ENCODE results near the gene CCL27. TPM values are rescaled to one million over a fixed set of nuclear protein-coding genes. Genes with fewer than 3 reads are reported as not detected.

CCL27 gene
- total RNA-seq, 1 experiment from 2014 or later: 0.95 TPM

DNA sequence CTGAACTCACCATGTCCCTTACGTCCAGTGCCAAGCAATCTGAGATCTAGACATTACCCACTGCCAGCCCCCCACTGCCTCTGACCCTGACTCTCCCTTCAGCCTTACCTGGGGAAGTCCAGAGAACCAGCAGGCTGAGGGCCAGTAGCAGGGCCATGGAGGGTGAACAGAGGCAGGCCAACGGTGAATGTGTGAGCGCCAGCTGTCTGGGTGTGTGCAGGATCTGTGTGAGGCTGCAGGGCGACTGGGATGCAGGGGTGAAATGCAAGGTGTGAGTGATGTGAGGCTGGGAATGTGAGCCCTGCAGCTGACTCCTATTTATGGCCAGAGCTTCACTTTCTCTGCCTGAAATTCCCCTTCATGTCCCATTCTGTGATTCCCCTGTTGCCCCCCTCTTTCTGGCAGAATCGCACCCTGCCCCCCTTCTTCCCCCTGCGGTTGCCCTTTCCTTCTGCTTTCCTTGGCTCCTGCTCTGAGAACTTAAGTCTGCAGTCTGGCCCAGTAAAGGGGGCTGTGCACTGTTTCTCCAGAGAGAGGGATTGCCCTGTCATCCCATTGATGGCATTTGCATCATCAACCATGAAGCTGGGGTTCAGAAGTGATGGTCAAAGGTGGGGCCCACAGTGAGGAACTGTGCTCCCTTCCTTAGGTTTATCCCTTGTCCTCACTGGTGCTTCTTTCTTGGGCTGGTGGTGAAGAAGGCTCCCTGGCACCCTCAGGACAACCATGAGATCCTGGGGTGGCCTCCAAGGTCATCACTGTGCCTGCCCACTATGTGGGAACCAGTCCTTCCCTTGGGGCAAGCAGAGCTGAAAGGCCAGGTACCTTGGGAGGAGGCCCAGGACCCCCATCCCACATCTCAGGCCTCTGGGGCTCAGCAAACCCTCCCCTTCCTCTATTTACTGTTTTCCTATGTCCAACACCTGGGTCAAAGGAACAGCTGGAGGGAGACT lies 28.8 kb upstream of the CCL27 start, which contains the start of gene CCL19:
Gene CCL19 (minus strand): TSS at position 294 of the 953 bp plus-strand sequence. CDS start 137 bp downstream, at position 157.
- TF ChIP-seq, protein P1, sequence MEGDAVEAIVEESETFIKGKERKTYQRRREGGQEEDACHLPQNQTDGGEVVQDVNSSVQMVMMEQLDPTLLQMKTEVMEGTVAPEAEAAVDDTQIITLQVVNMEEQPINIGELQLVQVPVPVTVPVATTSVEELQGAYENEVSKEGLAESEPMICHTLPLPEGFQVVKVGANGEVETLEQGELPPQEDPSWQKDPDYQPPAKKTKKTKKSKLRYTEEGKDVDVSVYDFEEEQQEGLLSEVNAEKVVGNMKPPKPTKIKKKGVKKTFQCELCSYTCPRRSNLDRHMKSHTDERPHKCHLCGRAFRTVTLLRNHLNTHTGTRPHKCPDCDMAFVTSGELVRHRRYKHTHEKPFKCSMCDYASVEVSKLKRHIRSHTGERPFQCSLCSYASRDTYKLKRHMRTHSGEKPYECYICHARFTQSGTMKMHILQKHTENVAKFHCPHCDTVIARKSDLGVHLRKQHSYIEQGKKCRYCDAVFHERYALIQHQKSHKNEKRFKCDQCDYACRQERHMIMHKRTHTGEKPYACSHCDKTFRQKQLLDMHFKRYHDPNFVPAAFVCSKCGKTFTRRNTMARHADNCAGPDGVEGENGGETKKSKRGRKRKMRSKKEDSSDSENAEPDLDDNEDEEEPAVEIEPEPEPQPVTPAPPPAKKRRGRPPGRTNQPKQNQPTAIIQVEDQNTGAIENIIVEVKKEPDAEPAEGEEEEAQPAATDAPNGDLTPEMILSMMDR (IDR thresholded peaks at IDR 0.05): no peak
- TF ChIP-seq, protein P2, sequence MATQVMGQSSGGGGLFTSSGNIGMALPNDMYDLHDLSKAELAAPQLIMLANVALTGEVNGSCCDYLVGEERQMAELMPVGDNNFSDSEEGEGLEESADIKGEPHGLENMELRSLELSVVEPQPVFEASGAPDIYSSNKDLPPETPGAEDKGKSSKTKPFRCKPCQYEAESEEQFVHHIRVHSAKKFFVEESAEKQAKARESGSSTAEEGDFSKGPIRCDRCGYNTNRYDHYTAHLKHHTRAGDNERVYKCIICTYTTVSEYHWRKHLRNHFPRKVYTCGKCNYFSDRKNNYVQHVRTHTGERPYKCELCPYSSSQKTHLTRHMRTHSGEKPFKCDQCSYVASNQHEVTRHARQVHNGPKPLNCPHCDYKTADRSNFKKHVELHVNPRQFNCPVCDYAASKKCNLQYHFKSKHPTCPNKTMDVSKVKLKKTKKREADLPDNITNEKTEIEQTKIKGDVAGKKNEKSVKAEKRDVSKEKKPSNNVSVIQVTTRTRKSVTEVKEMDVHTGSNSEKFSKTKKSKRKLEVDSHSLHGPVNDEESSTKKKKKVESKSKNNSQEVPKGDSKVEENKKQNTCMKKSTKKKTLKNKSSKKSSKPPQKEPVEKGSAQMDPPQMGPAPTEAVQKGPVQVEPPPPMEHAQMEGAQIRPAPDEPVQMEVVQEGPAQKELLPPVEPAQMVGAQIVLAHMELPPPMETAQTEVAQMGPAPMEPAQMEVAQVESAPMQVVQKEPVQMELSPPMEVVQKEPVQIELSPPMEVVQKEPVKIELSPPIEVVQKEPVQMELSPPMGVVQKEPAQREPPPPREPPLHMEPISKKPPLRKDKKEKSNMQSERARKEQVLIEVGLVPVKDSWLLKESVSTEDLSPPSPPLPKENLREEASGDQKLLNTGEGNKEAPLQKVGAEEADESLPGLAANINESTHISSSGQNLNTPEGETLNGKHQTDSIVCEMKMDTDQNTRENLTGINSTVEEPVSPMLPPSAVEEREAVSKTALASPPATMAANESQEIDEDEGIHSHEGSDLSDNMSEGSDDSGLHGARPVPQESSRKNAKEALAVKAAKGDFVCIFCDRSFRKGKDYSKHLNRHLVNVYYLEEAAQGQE (IDR thresholded peaks at IDR 0.05; ENCODE audit: insufficient read depth in 1 of 2, low read depth in 2 of 2, low read length in 1 of 2): no peak
- TF ChIP-seq POLR2AphosphoS5 (IDR thresholded peaks at IDR 0.05; ENCODE audit: low read depth, low read length) (no peak), SIN3A (IDR thresholded peaks at IDR 0.05; ENCODE audit: borderline replicate concordance, insufficient read depth, low read depth, low read length) (no peak), TCF7L2 (IDR thresholded peaks at IDR 0.05; ENCODE audit: low read depth, low read length) (no peak)
- no peaks in the 10 kb centered on the region for H3K9me3 ChIP-seq (ENCODE audit: control insufficient read depth, insufficient read depth, low read depth, low read length)
- BruUV-seq (replicated peaks): no TSS peak
- H3K27me3 ChIP-seq (ENCODE audit: control insufficient read depth, insufficient read depth, low read length): no peaks in the 10 kb centered on the region
- CTCF ChIA-PET: interaction anchor here (0.6 to 1.1 kb wide), 2 partner anchors 8 to 11 kb away, joined by 3 read pairs; no protein-coding TSS in a partner anchor
- ATAC-seq: peak; percentile 59
- H3K4me3 ChIP-seq (ENCODE audit: low read depth in 2 of 2, low read length in 2 of 2): no peak within 1 kb of the TSS
- intact Hi-C loops (cut with micrococcal nuclease; ENCODE audit: unreplicated experiment) (no loop called here), in situ Hi-C loops (cut with HindIII; ENCODE audit: low pct_unique_long_range_greater_than_20kb, low sequenced_read_pairs) (no loop called here)
- H3K4me1 ChIP-seq (ENCODE audit: control insufficient read depth, insufficient read depth, low read length): no peaks in the 10 kb centered on the region
- no peak within 1 kb of the TSS for H3K27ac ChIP-seq (ENCODE audit: low read length)
- DNase-seq (ENCODE audit: low read depth, low spot score): no peak
- POLR2A ChIA-PET: interaction anchor here (0.6 kb wide), 1 partner anchor 378 kb away, joined by 5 read pairs; no protein-coding TSS in a partner anchor
- H3K36me3 ChIP-seq (ENCODE audit: control insufficient read depth, insufficient read depth, low read length): no peaks in the 10 kb centered on the region

DNA sequence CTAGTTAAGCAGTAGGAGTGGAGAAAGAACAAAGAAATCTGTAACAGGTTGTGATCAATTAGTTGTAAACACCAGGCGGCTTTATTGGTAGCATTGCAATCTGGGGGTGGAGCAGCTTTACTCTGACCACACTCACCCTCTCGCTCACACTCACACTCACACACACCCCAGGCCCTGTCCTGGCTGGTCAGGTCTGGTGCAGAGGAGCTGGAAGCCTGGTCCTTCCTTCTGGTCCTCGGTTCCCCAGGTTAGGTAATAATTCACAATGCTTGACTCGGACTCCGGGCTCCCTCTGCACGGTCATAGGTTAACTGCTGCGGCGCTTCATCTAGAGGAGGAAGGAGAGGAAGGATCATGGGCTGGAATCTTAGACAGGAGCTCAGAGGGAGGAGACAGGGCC lies 27.1 kb upstream of the CCL27 start:
- POLR2A ChIA-PET: interaction anchor here (0.6 kb wide), 1 partner anchor 425 kb away, joined by 3 read pairs; no protein-coding TSS in a partner anchor
- Histone ChIP-seq H3K9me3 (ENCODE audit: control insufficient read depth, insufficient read depth, low read depth, low read length) (no peaks in the 10 kb centered on the region), H3K27ac (ENCODE audit: low read length) (no peak overlapping the region), H3K27me3 (ENCODE audit: control insufficient read depth, insufficient read depth, low read length) (no peaks in the 10 kb centered on the region), H3K4me1 (ENCODE audit: control insufficient read depth, insufficient read depth, low read length) (no peaks in the 10 kb centered on the region), H3K4me3 (ENCODE audit: low read depth in 2 of 2, low read length in 2 of 2) (no peak overlapping the region), H3K36me3 (ENCODE audit: control insufficient read depth, insufficient read depth, low read length) (no peaks in the 10 kb centered on the region)
- intact Hi-C loops (cut with micrococcal nuclease; ENCODE audit: unreplicated experiment): no loop called here
- BruUV-seq (replicated peaks): no TSS peak
- CTCF ChIA-PET: interaction anchor here (0.7 kb wide), 1 partner anchor 10 kb away, joined by 3 read pairs; no protein-coding TSS in a partner anchor
- TF ChIP-seq, protein P2 (IDR thresholded peaks at IDR 0.05; ENCODE audit: insufficient read depth in 1 of 2, low read depth in 2 of 2, low read length in 1 of 2): no peak
- no peak for TF ChIP-seq POLR2AphosphoS5 (IDR thresholded peaks at IDR 0.05; ENCODE audit: low read depth, low read length)
- no peak for TF ChIP-seq SIN3A (IDR thresholded peaks at IDR 0.05; ENCODE audit: borderline replicate concordance, insufficient read depth, low read depth, low read length)
- no peak for ATAC-seq
- in situ Hi-C loops (cut with HindIII; ENCODE audit: low pct_unique_long_range_greater_than_20kb, low sequenced_read_pairs): no loop called here
- DNase-seq (ENCODE audit: low read depth, low spot score): no peak

All from Panc1 (cell line).